SK-MEL-5 (cell line): ENCODE results near the gene IL19. TPM values are rescaled to one million over a fixed set of nuclear protein-coding genes. Genes with fewer than 3 reads are reported as not detected.

Source experiments
- DNase-seq: peaks from one replicate; pipeline ENCODE4 v3.0.0-alpha.2; 2016; ENCODE audit warnings: low read depth, low spot score
- in situ Hi-C: cut with HindIII; loops from 2 replicates; pipeline ENCODE4 v1.10.0; 2016; ENCODE audit warnings: low sequenced_read_pairs, high pct_unique_total_duplicates, low pct_unique_long_range_greater_than_20kb
- total RNA-seq: library from RNA; depleted of rRNA; stranded (reverse); fragments of >200 nt; shearing (Covaris generic); gene quantifications from 2 replicates; pipeline ENCODE4 v1.2.3, GENCODE V29; 2014

Gene IL19
- total RNA-seq, 1 experiment from 2014 or later, result 0.26 TPM

- DNase-seq, result peak; percentile 66
These were observed 39.0 kb downstream of the IL19 start for GRCh38 chr1:206809504-206810084.

GRCh38 chr1:206812471-206812870 lies 41.9 kb downstream of the IL19 start:
- in situ Hi-C loops, result no loop called here
- DNase-seq, result no peak

More at GRCh38 chr1:206809504-206810084, 39.0 kb downstream of the IL19 start:
- in situ Hi-C loops, result no loop called here

- DNase-seq, result peak; percentile 32
- in situ Hi-C loops, result no loop called here
These were observed 44.3 kb downstream of the IL19 start for GRCh38 chr1:206814716-206815341.

- no peak for DNase-seq
- in situ Hi-C loops, result no loop called here
These were observed 46.1 kb downstream of the IL19 start for GRCh38 chr1:206816390-206817287.

GRCh38 chr1:206821493-206821892 lies 50.9 kb downstream of the IL19 start:
- DNase-seq, result no peak

GRCh38 chr1:206823727-206824126 lies 53.2 kb downstream of the IL19 start:
- in situ Hi-C loops, result no loop called here
- no peak for DNase-seq

More at GRCh38 chr1:206821493-206821892, 50.9 kb downstream of the IL19 start:
- in situ Hi-C loops, result no loop called here

GRCh38 chr1:206824331-206824730 lies 53.8 kb downstream of the IL19 start:
- no peak for DNase-seq
- in situ Hi-C loops, result no loop called here

GRCh38 chr1:206826394-206826793 lies 55.8 kb downstream of the IL19 start:
- no peak for DNase-seq
- in situ Hi-C loops, result no loop called here

GRCh38 chr1:206828061-206828460 lies 57.5 kb downstream of the IL19 start:
- in situ Hi-C loops, result no loop called here

GRCh38 chr1:206828765-206829164 lies 58.2 kb downstream of the IL19 start:
- DNase-seq, result no peak
- in situ Hi-C loops, result no loop called here

More at GRCh38 chr1:206828061-206828460, 57.5 kb downstream of the IL19 start:
- no peak for DNase-seq

- in situ Hi-C loops, result no loop called here
- no peak for DNase-seq
These were observed 58.7 kb downstream of the IL19 start for GRCh38 chr1:206829282-206829681.

- no peak for DNase-seq
- in situ Hi-C loops, result no loop called here
These were observed 59.3 kb downstream of the IL19 start for GRCh38 chr1:206829875-206830274.

GRCh38 chr1:206831650-206832049 lies 61.1 kb downstream of the IL19 start:
- DNase-seq, result no peak
- in situ Hi-C loops, result no loop called here

- no peak for DNase-seq
- in situ Hi-C loops, result no loop called here
These were observed 61.8 kb downstream of the IL19 start for GRCh38 chr1:206832352-206832880.

GRCh38 chr1:206833106-206833680 lies 62.6 kb downstream of the IL19 start:
- DNase-seq, result no peak
- in situ Hi-C loops, result no loop called here

- no peak for DNase-seq
- in situ Hi-C loops, result no loop called here
These were observed 63.2 kb downstream of the IL19 start for GRCh38 chr1:206833801-206834200.

GRCh38 chr1:206834217-206834616 lies 63.6 kb downstream of the IL19 start:
- in situ Hi-C loops, result no loop called here
- DNase-seq, result no peak

- no peak for DNase-seq
- in situ Hi-C loops, result no loop called here
These were observed 64.1 kb downstream of the IL19 start for GRCh38 chr1:206834711-206835110.
